ENCODE results near the gene TSPO. TPM values are rescaled to one million over a fixed set of nuclear protein-coding genes. Genes with fewer than 3 reads are reported as not detected.

Gene TSPO
- total and polyA plus RNA-seq, 2 of the 8 experiments (the other 6 are each of a cell fraction or from before 2014, with no cell fraction given): 19.9 to 51.5 TPM

DNA sequence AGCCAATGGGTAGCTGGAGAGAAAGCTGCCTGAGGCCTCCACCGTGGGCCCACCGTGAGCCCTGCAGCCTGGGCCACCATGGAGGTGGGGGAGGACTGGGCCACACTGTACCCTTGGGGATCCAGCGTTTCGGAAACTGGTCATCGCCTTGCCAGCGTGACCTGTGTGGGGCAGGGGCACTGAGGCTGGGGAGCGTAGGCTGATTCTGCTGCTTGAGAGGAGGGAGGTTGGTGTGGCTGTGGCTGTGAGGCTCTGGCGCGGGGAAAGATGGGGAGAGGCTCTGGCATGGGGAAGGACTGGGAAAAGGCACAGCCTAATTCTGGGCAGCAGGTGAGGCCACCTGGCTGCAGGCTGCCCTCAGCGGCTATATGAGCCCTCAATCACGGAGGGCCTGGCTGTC is 48.2 kb downstream of the TSPO start:
- H2BK20ac ChIP-seq (ENCODE audit: low read length): no peak overlapping the region
- 91% methylated on average over 9 of the region's 11 CpGs; no CpG with 5 or more reads in 1 of the 2 experiments for WGBS, 2 experiments (ENCODE audit: extremely low coverage in 1 of 2, insufficient coverage in 1 of 2, insufficient read length in 1 of 2, insufficient replicate concordance in 2 of 2, low coverage in 1 of 2, low lambda C conversion rate in 2 of 2, missing lambda C conversion rate in 1 of 2)
- H3K18ac ChIP-seq (ENCODE audit: extremely low read depth, low read length): no peak overlapping the region
- no peak overlapping the region for H3K4ac ChIP-seq (replicated peaks; ENCODE audit: insufficient read length, low read depth, low read length)
- no peak overlapping the region for H4K5ac ChIP-seq (ENCODE audit: insufficient read length, low read depth, low read length)
- no peaks in the 10 kb centered on the region for H3K9me3 ChIP-seq (ENCODE audit: insufficient read depth in 2 of 2, low read depth in 1 of 2, low read length in 1 of 2)
- no peaks in the 10 kb centered on the region for H3K79me1 ChIP-seq (ENCODE audit: low read depth, low read length)
- no peak for DNase-seq (ENCODE audit: low read depth in 1 of 2, low spot score in 2 of 2)
- no peak overlapping the region for H3K4me3 ChIP-seq (ENCODE audit: extremely low read depth in 1 of 4, insufficient read depth in 2 of 4, low read depth in 3 of 4, low read length in 4 of 4)
- H4K91ac ChIP-seq (replicated peaks; ENCODE audit: insufficient read length, low read length): no peak overlapping the region
- H4K8ac ChIP-seq (ENCODE audit: extremely low read depth, insufficient read depth, low read length): no peak overlapping the region
- no peak overlapping the region for H3K4me2 ChIP-seq (ENCODE audit: insufficient read depth in 1 of 2, low read depth in 2 of 2, low read length in 2 of 2)
- H3K79me2 ChIP-seq (ENCODE audit: control insufficient read depth in 1 of 2, insufficient read depth in 2 of 2, low read length in 2 of 2): no peaks in the 10 kb centered on the region
- H2BK12ac ChIP-seq (ENCODE audit: low read depth, low read length): no peak overlapping the region
- H2BK15ac ChIP-seq (ENCODE audit: low read length): no peak overlapping the region
- H2AK5ac ChIP-seq (ENCODE audit: low read depth, low read length): no peak overlapping the region
- H3K27ac ChIP-seq (ENCODE audit: low read depth, low read length): no peak overlapping the region
- H3K36me3 ChIP-seq (ENCODE audit: control insufficient read depth in 2 of 4, insufficient read depth in 4 of 4, low read length in 3 of 4): no peaks in the 10 kb centered on the region
- H3K56ac ChIP-seq (replicated peaks; ENCODE audit: insufficient read length, low read depth, low read length): no peak overlapping the region
- peaks cover 2 to 11% (median 4%) of the 10 kb centered on the region in 4 experiments; a peak in 6 of 7 replicates for H3K4me1 ChIP-seq (replicated peaks in 1 of 4; ENCODE audit: control insufficient read depth in 3 of 4, insufficient read depth in 4 of 4, low read length in 3 of 4)
- no peak overlapping the region for H2AFZ ChIP-seq (ENCODE audit: low read length)
- H3K14ac ChIP-seq (ENCODE audit: insufficient read length): no peak overlapping the region
- ChIA-PET CTCF (ENCODE audit: partially characterized antibody) (interaction anchor here (1.3 to 6.1 kb wide), 4 partner anchors 10 to 35 kb away, joined by 6 to 42 read pairs (median 10); no protein-coding TSS in a partner anchor), POLR2A (ENCODE audit: partially characterized antibody) (no interaction called here)
- H3K9ac ChIP-seq (replicated peaks in 1 of 4; ENCODE audit: extremely low read depth in 1 of 4, low read depth in 3 of 4, low read length in 3 of 4): no peak overlapping the region
- FAIRE-seq: no peak
- no peaks in the 10 kb centered on the region for H3K27me3 ChIP-seq (replicated peaks in 1 of 4; ENCODE audit: control insufficient read depth in 3 of 4, extremely low read depth in 1 of 4, insufficient read depth in 3 of 4, low read length in 3 of 4)
- no peaks in the 10 kb centered on the region for H4K20me1 ChIP-seq (replicated peaks in 1 of 2; ENCODE audit: control insufficient read depth in 1 of 2, insufficient read depth in 2 of 2, low read length in 2 of 2)
- H3K23me2 ChIP-seq (ENCODE audit: low read depth, low read length): no peaks in the 10 kb centered on the region
- no peak overlapping the region for H2BK5ac ChIP-seq (ENCODE audit: low read depth, low read length)
- no peak overlapping the region for H3K23ac ChIP-seq (ENCODE audit: insufficient read length)
- no peak overlapping the region for H2BK120ac ChIP-seq (replicated peaks; ENCODE audit: low read depth, low read length)
- TF ChIP-seq, protein P1, sequence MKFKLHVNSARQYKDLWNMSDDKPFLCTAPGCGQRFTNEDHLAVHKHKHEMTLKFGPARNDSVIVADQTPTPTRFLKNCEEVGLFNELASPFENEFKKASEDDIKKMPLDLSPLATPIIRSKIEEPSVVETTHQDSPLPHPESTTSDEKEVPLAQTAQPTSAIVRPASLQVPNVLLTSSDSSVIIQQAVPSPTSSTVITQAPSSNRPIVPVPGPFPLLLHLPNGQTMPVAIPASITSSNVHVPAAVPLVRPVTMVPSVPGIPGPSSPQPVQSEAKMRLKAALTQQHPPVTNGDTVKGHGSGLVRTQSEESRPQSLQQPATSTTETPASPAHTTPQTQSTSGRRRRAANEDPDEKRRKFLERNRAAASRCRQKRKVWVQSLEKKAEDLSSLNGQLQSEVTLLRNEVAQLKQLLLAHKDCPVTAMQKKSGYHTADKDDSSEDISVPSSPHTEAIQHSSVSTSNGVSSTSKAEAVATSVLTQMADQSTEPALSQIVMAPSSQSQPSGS (IDR thresholded peaks at IDR 0.05; ENCODE audit: low read length): no peak
- no peak for TF ChIP-seq NANOG (IDR thresholded peaks at IDR 0.05; ENCODE audit: insufficient read depth, low read depth, low read length, poor library complexity, severe bottlenecking)
- no peak for TF ChIP-seq YY1 (IDR thresholded peaks at IDR 0.05; ENCODE audit: low read depth, low read length)
- no peak for TF ChIP-seq SP4 (IDR thresholded peaks at IDR 0.05; ENCODE audit: low read length)
- no peak for TF ChIP-seq CBX8 (IDR thresholded peaks at IDR 0.05; ENCODE audit: borderline replicate concordance, low read depth, low read length)
- no peak for TF ChIP-seq MAFK (IDR thresholded peaks at IDR 0.05; ENCODE audit: low read depth, low read length)
- no peak for TF ChIP-seq SRF (IDR thresholded peaks at IDR 0.05; ENCODE audit: low read depth, low read length)
- no peak for TF ChIP-seq POU5F1 (IDR thresholded peaks at IDR 0.05; ENCODE audit: low read depth, low read length)
- no peak for TF ChIP-seq SIX5 (IDR thresholded peaks at IDR 0.05; ENCODE audit: low read depth, low read length)
- TF ChIP-seq FOSL1 (IDR thresholded peaks at IDR 0.05; ENCODE audit: insufficient read depth, low read depth, low read length): no peak
- TF ChIP-seq SIRT6 (IDR thresholded peaks at IDR 0.05; ENCODE audit: low read length): no peak
- TF ChIP-seq NRF1 (IDR thresholded peaks at IDR 0.05; ENCODE audit: low read depth, low read length): no peak
- no peak for TF ChIP-seq TAF7 (optimal IDR thresholded peaks at IDR 0.05; ENCODE audit: borderline replicate concordance, low read depth, low read length)

Data from H1 (cell line).